ENCODE data around the gene AZI2.

- no peak for TF ChIP-seq POLR2A (IDR thresholded peaks at IDR 0.05; ENCODE audit: low read depth, low read length)
- no peak for TF ChIP-seq POLR2AphosphoS5 (IDR thresholded peaks at IDR 0.05; ENCODE audit: low read depth, low read length)
Observed at GRCh38 chr3:28343144-28343543, 5.5 kb downstream of the AZI2 start.
